Stomach (tissue), 4 donors: ENCODE results near the gene NHSL1.

Source experiments
- CTCF ChIP-seq, 7 experiments: fragments of 450-650 bp in 4 of 7; fragments of 200-600 bp in 3 of 7; sonication (generic) in 3 of 7; IDR thresholded peaks; one replicate each; pipeline ENCODE4 v1.5.1; 2016 to 2019; ENCODE audit warnings: antibody characterized with exemption in 7 of 7, control low read depth in 2 of 7, mild to moderate bottlenecking in 1 of 7
- POLR2A ChIP-seq, 4 donors: fragments of 450-650 bp; IDR thresholded peaks; one replicate each; pipeline ENCODE4 v1.6.1; 2016; ENCODE audit warnings: antibody characterized with exemption in 4 of 4, control low read depth in 2 of 4, mild to moderate bottlenecking in 1 of 4, moderate library complexity in 1 of 4
- POLR2AphosphoS5 ChIP-seq, 3 donors: sonication (generic); formaldehyde crosslinking; IDR thresholded peaks; one replicate each; pipeline ENCODE4 v1.6.1; 2016; ENCODE audit warnings: antibody characterized with exemption in 3 of 3

DNA sequence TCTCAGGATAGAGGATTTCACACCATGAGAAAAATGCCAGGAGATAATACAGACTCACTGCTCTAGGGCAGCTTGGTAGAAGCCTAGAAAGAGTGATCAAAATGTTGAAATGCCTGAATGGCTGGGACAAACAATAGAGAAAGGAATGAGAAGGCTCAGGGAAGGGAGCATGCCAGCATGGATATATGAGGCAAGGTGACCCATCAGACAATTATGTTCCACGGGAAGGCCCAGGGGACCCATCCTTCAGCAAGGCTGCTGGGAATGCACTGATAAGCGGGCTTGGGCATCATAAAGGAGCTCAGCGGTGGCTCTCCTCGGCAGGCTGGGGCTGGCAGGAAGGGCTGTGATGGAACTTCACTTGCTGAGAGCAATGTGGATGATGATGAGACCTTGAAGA is 83.1 kb downstream of the NHSL1 start:
- TF ChIP-seq POLR2A (IDR thresholded peaks at IDR 0.05) (no peak), CTCF (IDR thresholded peaks at IDR 0.05) (no peak), POLR2AphosphoS5 (IDR thresholded peaks at IDR 0.05) (no peak)
